ENCODE measurements around the gene STXBP5. TPM values are rescaled to one million over a fixed set of nuclear protein-coding genes. Genes with fewer than 3 reads are reported as not detected.

STXBP5 gene
- total and polyA plus RNA-seq, 9 of the 15 experiments (the other 6 are each of a cell fraction or from before 2014, with no cell fraction given), result 23.3 to 172 (median 71.5) TPM

DNA sequence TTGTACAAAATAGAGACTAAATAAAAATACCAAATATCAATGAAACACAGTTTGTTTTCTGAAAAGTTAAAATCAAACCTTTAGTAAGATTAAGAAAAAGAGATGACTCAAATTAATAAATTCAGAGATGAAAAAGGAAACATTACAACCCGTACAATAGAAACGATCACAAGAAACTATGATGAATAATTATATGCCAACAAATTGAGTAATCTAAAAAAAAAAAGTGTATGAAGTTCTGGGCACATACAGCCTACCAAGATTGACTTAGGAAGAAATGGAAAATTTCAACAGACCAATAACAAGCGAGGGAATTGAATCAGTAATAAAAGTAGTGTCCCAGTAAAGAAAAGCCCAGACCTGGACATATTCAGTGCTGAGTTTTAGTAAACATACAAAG is 94.8 kb downstream of the STXBP5 start:
- no peak for ATAC-seq

DNA sequence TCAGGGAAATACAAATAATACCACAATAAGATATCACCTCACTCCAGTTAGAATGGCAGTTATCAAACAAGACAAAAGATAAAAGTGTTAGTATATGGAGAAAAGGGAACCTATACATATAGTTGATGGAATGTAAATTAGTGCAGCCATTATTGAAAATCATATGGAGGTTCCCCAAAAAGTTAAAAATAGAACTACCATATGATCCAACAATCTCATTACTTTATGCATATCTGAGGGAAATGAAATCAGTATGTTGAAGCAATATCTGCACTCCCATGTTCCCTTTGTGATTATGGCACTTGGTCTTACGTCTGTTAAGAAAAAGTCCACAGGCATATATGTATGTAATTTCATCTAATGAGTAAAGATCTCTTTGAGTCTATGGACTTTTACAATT is 96.9 kb downstream of the STXBP5 start:
- DNase-seq (ENCODE audit: extremely low read depth in 1 of 4, low spot score in 3 of 4) (no peak), FAIRE-seq (no peak), ATAC-seq (no peak)
- no peak overlapping the region for H3K27ac ChIP-seq (ENCODE audit: extremely low read depth, low read depth, low read length)
- WGBS (ENCODE audit: insufficient coverage, low coverage, missing lambda C conversion rate), result 100% methylated on average over 1 of the region's 1 CpG
- H3K27me3 ChIP-seq (ENCODE audit: control insufficient read depth in 2 of 2, insufficient read depth in 2 of 2, low read length in 2 of 2), result no peaks in the 10 kb centered on the region
- no peaks in the 10 kb centered on the region for H3K79me2 ChIP-seq (ENCODE audit: control insufficient read depth, insufficient read depth, low read length)
- no peak overlapping the region for H3K9ac ChIP-seq (ENCODE audit: insufficient read depth in 1 of 2, low read depth in 2 of 2, low read length in 2 of 2)
- peaks cover 2% of the 10 kb centered on the region; the same call in 1 of the 2 replicates for H3K9me3 ChIP-seq (replicated peaks; ENCODE audit: control insufficient read depth, insufficient read depth, low read depth, low read length)
- no peaks in the 10 kb centered on the region for H3K4me1 ChIP-seq (replicated peaks in 1 of 2; ENCODE audit: control insufficient read depth in 2 of 2, insufficient read depth in 2 of 2, low read length in 2 of 2)
- H4K20me1 ChIP-seq (replicated peaks; ENCODE audit: control insufficient read depth, insufficient read depth, low read length), result no peaks in the 10 kb centered on the region
- no peak overlapping the region for H3K4me3 ChIP-seq
- in situ Hi-C loops (cut with MboI) (no loop called here), intact Hi-C loops (cut with micrococcal nuclease) (no loop called here)
- CTCF ChIA-PET (ENCODE audit: low intra/inter-chr PET ratio), result no interaction called here
- POLR2A ChIA-PET, result no interaction called here
- no TSS peak for BruUV-seq (replicated peaks)
- H2AFZ ChIP-seq (ENCODE audit: low read depth, low read length), result no peak overlapping the region
- H3K36me3 ChIP-seq (ENCODE audit: control insufficient read depth, insufficient read depth, low read length), result peaks cover 93% of the 10 kb centered on the region
- no peak overlapping the region for H3K4me2 ChIP-seq (ENCODE audit: insufficient read depth, low read length)
- no peaks in the 10 kb centered on the region for H3K9me1 ChIP-seq (ENCODE audit: control insufficient read depth, insufficient read depth, low read length)
- TF ChIP-seq POU5F1 (IDR thresholded peaks at IDR 0.05; ENCODE audit: borderline replicate concordance, low read depth, low read length, partially characterized antibody), result no peak
- TF ChIP-seq ZNF347 (CRISPR knock-in tag; IDR thresholded peaks at IDR 0.05; ENCODE audit: low read depth), result no peak
- TF ChIP-seq ZNF57 (CRISPR knock-in tag; IDR thresholded peaks at IDR 0.05), result no peak
- TF ChIP-seq RBM22 (IDR thresholded peaks at IDR 0.05; ENCODE audit: low read depth, low read length, poor library complexity, severe bottlenecking), result peak; percentile 89
- no peak for TF ChIP-seq ZNF175 (CRISPR knock-in tag; IDR thresholded peaks at IDR 0.05; ENCODE audit: low read depth)
- 0 out of 2 replicates have a peak, but pooled peaks have one; percentile 2 for TF ChIP-seq KLF16 (IDR thresholded peaks at IDR 0.05)
- TF ChIP-seq POLR2AphosphoS2 (IDR thresholded peaks at IDR 0.05; ENCODE audit: low read length), result peak; percentile 71; the same call in 1 of the 2 replicates
- TF ChIP-seq, protein P1, sequence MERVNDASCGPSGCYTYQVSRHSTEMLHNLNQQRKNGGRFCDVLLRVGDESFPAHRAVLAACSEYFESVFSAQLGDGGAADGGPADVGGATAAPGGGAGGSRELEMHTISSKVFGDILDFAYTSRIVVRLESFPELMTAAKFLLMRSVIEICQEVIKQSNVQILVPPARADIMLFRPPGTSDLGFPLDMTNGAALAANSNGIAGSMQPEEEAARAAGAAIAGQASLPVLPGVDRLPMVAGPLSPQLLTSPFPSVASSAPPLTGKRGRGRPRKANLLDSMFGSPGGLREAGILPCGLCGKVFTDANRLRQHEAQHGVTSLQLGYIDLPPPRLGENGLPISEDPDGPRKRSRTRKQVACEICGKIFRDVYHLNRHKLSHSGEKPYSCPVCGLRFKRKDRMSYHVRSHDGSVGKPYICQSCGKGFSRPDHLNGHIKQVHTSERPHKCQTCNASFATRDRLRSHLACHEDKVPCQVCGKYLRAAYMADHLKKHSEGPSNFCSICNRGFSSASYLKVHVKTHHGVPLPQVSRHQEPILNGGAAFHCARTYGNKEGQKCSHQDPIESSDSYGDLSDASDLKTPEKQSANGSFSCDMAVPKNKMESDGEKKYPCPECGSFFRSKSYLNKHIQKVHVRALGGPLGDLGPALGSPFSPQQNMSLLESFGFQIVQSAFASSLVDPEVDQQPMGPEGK (CRISPR knock-in tag; IDR thresholded peaks at IDR 0.05; ENCODE audit: borderline replicate concordance), result no peak
- TF ChIP-seq, protein P2, sequence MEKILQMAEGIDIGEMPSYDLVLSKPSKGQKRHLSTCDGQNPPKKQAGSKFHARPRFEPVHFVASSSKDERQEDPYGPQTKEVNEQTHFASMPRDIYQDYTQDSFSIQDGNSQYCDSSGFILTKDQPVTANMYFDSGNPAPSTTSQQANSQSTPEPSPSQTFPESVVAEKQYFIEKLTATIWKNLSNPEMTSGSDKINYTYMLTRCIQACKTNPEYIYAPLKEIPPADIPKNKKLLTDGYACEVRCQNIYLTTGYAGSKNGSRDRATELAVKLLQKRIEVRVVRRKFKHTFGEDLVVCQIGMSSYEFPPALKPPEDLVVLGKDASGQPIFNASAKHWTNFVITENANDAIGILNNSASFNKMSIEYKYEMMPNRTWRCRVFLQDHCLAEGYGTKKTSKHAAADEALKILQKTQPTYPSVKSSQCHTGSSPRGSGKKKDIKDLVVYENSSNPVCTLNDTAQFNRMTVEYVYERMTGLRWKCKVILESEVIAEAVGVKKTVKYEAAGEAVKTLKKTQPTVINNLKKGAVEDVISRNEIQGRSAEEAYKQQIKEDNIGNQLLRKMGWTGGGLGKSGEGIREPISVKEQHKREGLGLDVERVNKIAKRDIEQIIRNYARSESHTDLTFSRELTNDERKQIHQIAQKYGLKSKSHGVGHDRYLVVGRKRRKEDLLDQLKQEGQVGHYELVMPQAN (IDR thresholded peaks at IDR 0.05; ENCODE audit: borderline replicate concordance), result no peak
- TF ChIP-seq GTF2F1 (IDR thresholded peaks at IDR 0.05; ENCODE audit: low read depth, low read length), result no peak
- no peak for TF ChIP-seq MAZ (CRISPR knock-in tag; conservative IDR thresholded peaks at IDR 0.05 in 1 of 2, IDR thresholded peaks at IDR 0.05 in 1 of 2)

More for the DNA sequence above, 94.8 kb downstream of the STXBP5 start:
- ChIA-PET POLR2A (interaction anchor here (1.6 kb wide), 1 partner anchor 11 kb away, joined by 3 read pairs; no protein-coding TSS in a partner anchor), CTCF (ENCODE audit: low intra/inter-chr PET ratio) (no interaction called here)
- Histone ChIP-seq H3K9me1 (ENCODE audit: control insufficient read depth, insufficient read depth, low read length) (no peaks in the 10 kb centered on the region), H3K4me1 (replicated peaks in 1 of 2; ENCODE audit: control insufficient read depth in 2 of 2, insufficient read depth in 2 of 2, low read length in 2 of 2) (no peaks in the 10 kb centered on the region), H3K27ac (ENCODE audit: extremely low read depth, low read depth, low read length) (no peak overlapping the region), H3K9ac (ENCODE audit: insufficient read depth in 1 of 2, low read depth in 2 of 2, low read length in 2 of 2) (no peak overlapping the region), H3K79me2 (ENCODE audit: control insufficient read depth, insufficient read depth, low read length) (no peaks in the 10 kb centered on the region), H3K4me3 (no peak overlapping the region), H3K36me3 (ENCODE audit: control insufficient read depth, insufficient read depth, low read length) (peaks cover 96% of the 10 kb centered on the region), H3K27me3 (ENCODE audit: control insufficient read depth in 2 of 2, insufficient read depth in 2 of 2, low read length in 2 of 2) (no peaks in the 10 kb centered on the region), H3K4me2 (ENCODE audit: insufficient read depth, low read length) (no peak overlapping the region), H2AFZ (ENCODE audit: low read depth, low read length) (no peak overlapping the region), H3K9me3 (replicated peaks; ENCODE audit: control insufficient read depth, insufficient read depth, low read depth, low read length) (peaks cover 7% of the 10 kb centered on the region), H4K20me1 (replicated peaks; ENCODE audit: control insufficient read depth, insufficient read depth, low read length) (no peaks in the 10 kb centered on the region)
- TF ChIP-seq BCOR (IDR thresholded peaks at IDR 0.05) (no peak), POLR2H (tag; IDR thresholded peaks at IDR 0.05; ENCODE audit: low read depth) (peak; percentile 20; the same call in 1 of the 2 replicates), POLR2B (IDR thresholded peaks at IDR 0.05; ENCODE audit: low read depth, partially characterized antibody) (peak; percentile 3), ZNF24 (IDR thresholded peaks at IDR 0.05) (no peak)
- in situ Hi-C loops (cut with MboI), result no loop called here
- FAIRE-seq (no peak), DNase-seq (ENCODE audit: extremely low read depth in 1 of 4, low spot score in 3 of 4) (no peak)
- 99% methylated on average over 3 of the region's 3 CpGs for WGBS (ENCODE audit: insufficient coverage, low coverage, missing lambda C conversion rate)
- no TSS peak for BruUV-seq (replicated peaks)
- intact Hi-C loops (cut with micrococcal nuclease), result no loop called here

Measured in K562 (cell line).